NCI-H2171 treated with DMSO at 0.1 percent for 48 hours (cell line): ENCODE measurements around the gene PDZD2.
"Not testable (repeated sequence)": the region's sequence is repeated elsewhere in the genome, so short reads cannot be mapped to it uniquely, and the experiment has no call there.

ENCODE experiments used
- DNase-seq: peaks from one replicate; lab custom pipeline; 2025; lab: John Stamatoyannopoulos, UW

PDZD2 gene

GRCh38 chr5:31733371-31733770 lies 94.4 kb downstream of the PDZD2 start:
- no peak for DNase-seq

GRCh38 chr5:31736127-31736526 lies 97.2 kb downstream of the PDZD2 start:
- DNase-seq: no peak

- no peak for DNase-seq
Measured at GRCh38 chr5:31738199-31738598, 99.3 kb downstream of the PDZD2 start.

GRCh38 chr5:31741496-31741895 lies 102.6 kb downstream of the PDZD2 start:
- no peak for DNase-seq

GRCh38 chr5:31743678-31744077 lies 104.7 kb downstream of the PDZD2 start:
- no peak for DNase-seq

GRCh38 chr5:31748458-31749172 lies 109.7 kb downstream of the PDZD2 start:
- DNase-seq: no peak

GRCh38 chr5:31750215-31750614 lies 111.3 kb downstream of the PDZD2 start:
- DNase-seq: no peak

GRCh38 chr5:31751610-31752009 lies 112.7 kb downstream of the PDZD2 start:
- DNase-seq: no peak

GRCh38 chr5:31753700-31754357 lies 114.9 kb downstream of the PDZD2 start:
- no peak for DNase-seq

GRCh38 chr5:31754358-31754704 lies 115.4 kb downstream of the PDZD2 start:
- DNase-seq: no peak

GRCh38 chr5:31754741-31755675 lies 116.1 kb downstream of the PDZD2 start:
- DNase-seq: no peak

GRCh38 chr5:31755676-31756230 lies 116.8 kb downstream of the PDZD2 start:
- no peak for DNase-seq

- no peak for DNase-seq
Measured at GRCh38 chr5:31757806-31758205, 118.9 kb downstream of the PDZD2 start.

- DNase-seq: no peak
Measured at GRCh38 chr5:31758803-31759425, 120.0 kb downstream of the PDZD2 start.

GRCh38 chr5:31759925-31760324 lies 121.0 kb downstream of the PDZD2 start:
- no peak for DNase-seq

- no peak for DNase-seq
Measured at GRCh38 chr5:31761877-31762276, 122.9 kb downstream of the PDZD2 start.

- no peak for DNase-seq
Measured at GRCh38 chr5:31763424-31763823, 124.5 kb downstream of the PDZD2 start.

GRCh38 chr5:31764687-31765086 lies 125.8 kb downstream of the PDZD2 start:
- not testable (repeated sequence) for DNase-seq

- DNase-seq: no peak
Measured at GRCh38 chr5:31767335-31768031, 128.6 kb downstream of the PDZD2 start.

GRCh38 chr5:31768046-31768445 lies 129.1 kb downstream of the PDZD2 start:
- no peak for DNase-seq

- DNase-seq: no peak
Measured at GRCh38 chr5:31768784-31769183, 129.9 kb downstream of the PDZD2 start.
